Mucosa of gallbladder (tissue), 1 donor: Measurements from ENCODE around the gene VPS4A. TPM values are rescaled to one million over a fixed set of nuclear protein-coding genes. Genes with fewer than 3 reads are reported as not detected.

Experiments
- DNase-seq: peaks from one replicate; pipeline ENCODE4 v3.0.0-alpha.2; 2020; ENCODE audit warnings: low spot score
- total RNA-seq: library from RNA; stranded (reverse); gene quantifications from one replicate; pipeline ENCODE4 v1.2.1, GENCODE V29; 2021
- donor health status: DM: no; HTN: no; CAD: no.

Gene VPS4A
- total RNA-seq, 1 donor from 2014 or later = 29.8 TPM

DNA sequence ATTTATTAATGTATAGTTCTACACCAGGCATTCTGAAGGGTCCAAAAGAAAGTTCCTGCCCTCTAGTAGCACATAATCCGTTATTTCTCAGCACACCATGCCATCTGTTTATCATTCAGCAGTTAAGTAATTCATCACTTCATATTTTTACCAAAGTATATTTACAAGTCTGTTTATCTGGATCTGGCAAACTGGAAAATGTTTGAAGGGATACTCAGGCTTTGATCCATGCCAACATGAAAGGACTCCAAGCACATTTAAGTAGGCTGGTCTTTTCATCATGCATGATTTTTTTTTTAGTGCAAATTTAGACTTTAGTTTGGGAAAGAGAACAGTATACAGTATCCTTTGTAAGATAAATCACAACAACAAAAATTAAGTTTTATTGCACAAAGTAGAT is 4.1 kb upstream of the VPS4A start:
- no peak for DNase-seq

DNA sequence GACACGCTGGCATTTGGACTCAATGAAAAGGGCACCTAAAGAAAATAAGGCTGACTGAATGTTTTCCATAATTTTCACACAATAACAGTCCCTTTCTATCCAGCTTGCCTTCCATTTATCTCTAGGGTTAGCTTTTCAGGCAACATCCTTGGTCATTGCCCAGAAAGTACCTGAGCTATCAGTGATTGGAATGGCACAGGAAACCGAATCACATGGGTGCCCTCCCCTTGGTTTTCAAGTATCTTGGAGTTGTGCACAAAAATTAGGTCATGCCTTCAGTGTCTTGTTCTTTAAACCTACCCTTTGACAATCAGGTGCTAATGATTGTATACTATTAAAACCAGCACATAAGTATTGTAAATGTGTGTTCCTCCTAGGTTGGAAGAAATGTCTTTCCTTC is 3.3 kb upstream of the VPS4A start:
- DNase-seq = no peak

DNA sequence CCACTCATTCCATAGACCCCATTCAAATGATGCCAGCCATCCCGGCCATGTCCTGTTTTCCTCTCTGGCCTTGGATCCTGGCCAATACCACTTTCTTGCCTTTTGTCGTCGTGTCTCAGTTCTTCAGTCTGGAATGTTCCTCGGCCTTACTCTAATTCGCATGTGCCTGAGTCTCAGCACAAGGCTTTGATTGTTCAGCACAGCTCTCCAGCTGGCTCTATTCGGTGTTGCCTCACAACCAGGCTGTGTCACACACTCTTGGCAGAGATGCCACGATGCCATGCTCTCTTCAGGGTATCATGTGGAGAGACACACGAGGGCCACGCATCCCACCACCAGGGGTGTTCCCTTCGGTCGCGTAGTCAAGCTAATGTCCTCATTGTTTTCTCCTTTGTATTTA is 1.8 kb upstream of the VPS4A start:
- DNase-seq = no peak

DNA sequence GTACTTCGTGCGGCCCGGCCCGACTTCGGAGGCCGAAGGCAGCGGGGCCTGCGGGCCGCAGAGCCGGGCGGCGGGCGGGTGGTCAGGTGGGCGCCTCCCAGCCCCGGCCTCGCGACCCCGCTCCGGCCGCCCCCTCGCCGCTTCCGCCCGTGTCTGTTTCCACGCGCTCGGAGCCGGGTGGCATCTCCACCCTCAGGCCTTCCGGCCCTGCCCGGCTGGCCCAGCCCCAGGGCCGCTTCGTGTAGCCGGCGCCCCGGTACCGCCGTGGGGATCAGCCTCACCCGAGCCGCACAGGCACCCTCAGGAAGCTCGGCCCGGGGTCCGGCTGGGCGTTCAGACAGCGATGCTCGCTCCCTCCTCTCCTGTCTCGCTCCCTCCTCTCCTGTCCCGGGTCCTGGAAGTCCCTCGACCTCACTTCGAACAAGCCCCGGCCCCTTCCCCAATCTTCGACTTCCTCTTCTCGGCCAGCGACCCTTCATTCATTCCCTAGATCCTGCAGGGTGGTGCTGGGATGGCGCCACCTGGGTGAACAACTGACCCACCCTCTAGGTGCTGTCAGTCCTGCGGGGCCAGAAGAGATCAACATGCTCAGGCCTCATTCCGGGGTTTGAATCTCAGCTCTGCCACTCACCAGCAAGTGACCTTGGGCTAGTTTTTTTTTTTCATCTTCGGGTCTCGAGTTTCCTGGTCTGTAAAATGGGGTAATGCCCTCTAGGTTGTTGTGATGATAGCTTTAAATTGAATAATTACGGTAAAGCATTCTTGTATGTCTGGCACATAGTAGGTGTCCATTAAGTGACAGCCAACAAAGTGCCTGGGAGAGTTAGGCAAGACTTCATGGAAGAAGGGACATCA is 610 bp downstream of the VPS4A start:
- DNase-seq = no peak

DNA sequence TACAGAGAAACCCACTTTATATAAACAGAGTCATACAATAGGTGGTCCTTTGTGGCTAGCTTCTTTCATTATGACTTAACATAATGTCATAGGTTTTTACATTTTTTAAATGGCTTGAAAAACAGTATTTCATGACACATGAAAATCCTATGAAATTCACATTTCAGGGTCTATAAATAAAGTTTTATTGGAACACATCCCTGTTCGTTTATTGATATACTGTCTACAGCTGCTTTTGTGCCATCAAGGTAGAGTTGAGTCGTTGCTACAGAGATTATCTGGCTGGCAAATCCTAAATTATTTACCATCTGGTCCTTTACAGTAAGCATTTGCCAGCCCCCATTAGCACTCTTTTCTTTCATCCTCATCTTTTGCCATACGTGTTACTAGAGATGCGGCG is 2.3 kb downstream of the VPS4A start:
- DNase-seq = no peak

DNA sequence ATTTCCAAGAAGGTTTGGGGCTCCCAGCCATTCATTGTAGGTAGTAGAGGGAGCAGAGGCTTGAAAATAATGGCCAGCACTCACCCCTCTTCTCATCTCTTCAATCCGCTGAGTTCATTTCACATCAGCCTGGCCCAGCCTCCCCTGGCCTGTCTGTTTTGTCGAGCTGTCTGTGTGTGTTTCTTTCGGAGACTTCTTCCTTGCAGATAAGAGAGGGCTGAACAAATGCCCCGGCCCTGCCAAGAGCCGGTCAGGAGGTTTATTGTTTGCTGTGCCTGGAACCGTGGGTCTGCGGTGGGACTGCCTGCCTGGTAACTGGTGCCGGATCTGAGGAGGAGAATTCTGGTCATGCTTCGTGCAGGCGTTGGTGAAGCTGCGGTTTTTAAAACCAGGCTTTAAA is 3.4 kb downstream of the VPS4A start:
- no peak for DNase-seq

DNA sequence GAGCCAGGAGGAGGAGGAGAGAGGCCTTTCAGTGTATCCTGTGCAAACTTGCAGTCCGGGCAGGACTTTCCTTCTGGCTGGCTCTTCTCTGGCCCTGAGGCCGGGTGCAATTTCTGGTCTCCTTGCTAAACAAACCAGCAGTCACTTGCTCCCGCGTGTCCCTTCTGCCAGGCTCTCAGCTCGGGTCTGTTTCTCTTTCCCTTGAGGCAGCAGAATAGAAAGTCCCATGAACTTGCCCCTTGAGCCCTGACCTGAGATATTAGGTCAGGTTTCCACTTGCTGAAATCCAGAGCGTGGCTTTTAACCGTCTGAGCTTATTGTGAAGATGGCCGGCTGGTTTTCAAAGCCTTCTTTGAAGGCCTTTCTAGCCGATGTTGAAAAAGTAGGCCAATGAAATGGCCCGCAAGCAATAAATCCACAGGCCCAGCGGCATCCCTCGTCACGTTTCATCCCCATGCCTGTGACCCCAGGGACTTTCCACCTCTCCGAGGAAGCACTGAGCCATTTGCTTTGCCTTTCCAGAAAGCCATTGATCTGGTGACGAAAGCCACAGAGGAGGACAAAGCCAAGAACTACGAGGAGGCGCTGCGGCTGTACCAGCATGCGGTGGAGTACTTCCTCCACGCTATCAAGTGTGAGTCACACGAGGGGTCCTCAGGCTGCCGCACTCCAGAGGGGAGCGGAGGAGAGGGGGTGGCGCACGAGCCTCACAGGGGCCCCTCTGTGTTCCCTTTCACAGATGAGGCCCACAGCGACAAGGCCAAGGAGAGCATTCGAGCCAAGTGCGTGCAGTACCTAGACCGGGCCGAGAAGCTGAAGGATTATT is 4.5 kb downstream of the VPS4A start:
- no peak for DNase-seq

DNA sequence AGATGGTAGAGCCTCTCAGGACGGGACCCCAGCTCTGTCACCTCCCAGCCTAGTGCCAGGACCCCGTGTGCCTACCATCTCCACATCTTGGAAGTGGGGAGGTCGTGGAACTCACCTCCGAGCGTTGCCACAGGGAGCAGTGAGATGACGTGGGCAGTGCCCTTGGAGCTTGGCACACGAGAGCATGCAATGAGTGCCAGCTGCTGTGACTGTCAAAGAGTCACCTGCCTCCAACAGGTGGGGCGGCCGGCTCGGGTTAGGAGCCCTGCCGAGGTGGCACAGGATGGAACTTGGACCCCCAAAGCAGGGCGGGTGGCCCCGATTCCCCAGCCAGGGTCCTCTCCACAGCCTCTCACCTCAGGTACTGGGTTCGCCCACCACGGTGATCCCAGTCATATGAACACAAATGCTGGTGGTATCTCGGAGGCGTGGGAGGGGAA is 5.5 kb downstream of the VPS4A start:
- DNase-seq = no peak

DNA sequence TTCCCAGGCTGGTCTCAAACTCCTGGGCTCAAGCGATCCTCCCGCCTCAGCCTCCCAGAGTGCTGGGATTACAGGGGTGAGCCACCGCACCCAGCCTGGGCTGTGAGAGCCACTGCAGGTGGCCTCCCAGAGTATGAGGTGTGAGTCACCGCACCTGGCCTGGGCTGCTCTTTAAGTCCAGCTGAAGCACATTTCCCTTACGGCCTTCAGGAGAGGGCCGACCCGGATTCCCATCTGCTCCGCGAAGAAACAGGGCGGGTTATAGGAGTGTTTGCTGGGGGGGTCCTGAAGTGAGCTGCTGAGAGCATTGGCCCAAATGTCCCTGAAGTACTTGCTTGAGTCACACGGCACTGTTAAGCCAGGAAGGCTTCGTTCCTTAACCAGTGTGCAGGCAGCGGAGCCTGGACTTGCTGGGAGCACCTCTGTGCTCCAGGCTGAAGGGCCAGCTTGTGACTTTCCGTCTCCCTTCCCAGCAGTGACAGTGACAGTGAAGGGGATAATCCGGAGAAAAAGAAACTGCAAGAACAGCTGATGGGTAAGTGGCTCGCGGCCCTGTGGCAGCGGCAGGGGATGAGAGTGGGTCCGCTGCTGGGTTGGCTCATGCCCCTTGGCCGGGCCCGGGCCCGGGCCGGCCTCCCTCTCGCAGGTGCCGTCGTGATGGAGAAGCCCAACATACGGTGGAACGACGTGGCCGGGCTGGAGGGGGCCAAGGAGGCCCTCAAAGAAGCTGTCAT is 7.2 kb downstream of the VPS4A start:
- no peak for DNase-seq

DNA sequence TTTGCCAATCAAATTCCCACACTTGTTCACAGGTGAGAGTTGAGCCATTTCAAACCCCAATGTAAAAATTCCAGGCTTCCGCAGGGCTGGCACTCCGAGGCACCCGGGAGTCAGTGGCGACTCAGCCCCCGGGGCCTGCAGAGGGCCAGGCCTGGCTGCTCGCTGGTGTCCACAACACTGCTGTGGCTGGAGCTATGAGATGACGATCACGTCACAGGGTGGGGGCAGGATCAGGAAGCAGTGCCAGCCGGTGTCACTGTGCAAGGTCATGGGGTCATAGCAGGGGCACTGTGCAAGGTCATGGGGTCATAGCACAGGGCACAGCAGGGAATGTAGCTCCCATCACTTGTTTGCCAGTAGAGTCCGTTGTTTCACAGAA is 7.8 kb downstream of the VPS4A start:
- DNase-seq = no peak

DNA sequence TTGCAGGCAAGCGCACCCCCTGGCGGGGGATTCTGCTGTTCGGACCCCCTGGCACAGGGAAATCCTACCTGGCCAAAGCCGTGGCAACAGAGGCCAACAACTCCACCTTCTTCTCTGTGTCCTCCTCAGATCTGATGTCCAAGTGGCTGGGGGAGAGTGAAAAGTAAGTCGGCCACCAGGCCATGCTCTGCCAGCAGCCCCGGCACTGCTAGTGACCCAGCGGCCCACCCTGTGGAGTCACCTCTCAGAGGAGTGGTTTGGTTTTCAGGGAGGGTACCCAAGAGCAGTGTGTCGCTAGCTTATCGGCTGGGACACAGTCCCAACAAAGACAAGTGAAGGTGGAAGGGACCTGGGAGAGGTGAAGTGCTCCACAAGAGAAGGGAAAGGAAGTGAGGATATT is 8.2 kb downstream of the VPS4A start:
- DNase-seq = no peak

DNA sequence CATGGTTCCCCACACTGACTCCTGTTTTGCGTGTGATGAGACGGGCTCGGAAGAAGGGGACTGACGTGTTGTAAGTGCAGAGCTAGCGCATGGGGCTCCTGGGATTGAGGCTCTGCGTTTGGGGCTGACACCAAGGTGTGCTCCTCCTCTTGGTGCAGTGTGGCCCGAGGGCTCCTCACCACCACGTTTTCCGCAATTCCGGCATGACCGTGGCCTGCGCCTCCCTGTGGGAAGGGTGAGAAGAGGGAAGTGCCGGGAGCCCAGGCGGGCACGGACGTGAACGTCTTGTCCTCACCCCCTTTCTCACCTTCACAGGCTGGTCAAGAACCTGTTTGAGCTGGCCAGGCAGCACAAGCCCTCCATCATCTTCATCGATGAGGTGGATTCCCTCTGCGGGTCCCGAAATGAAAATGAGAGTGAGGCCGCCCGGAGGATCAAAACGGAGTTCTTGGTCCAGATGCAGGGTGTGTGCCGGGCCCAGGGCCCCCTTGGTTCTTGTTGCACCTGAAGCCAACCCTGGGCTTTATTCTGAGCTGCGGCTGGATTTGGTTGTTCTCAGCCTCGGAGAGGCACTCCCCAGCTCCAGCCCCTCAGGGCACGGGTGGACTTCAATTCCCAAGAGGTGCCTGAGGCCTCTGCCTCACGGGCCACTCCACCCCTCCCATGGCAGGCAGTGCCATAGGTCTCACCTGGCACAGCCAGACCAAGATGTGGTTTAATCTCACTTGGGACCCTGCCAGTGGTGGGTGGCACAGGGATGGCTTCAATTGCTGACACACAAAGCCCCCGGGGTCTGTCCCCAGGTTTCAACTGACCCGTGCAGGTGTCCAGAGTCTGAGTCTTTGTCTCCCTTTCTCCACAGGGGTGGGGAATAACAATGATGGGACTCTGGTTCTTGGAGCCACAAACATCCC is 8.9 kb downstream of the VPS4A start:
- no peak for DNase-seq

DNA sequence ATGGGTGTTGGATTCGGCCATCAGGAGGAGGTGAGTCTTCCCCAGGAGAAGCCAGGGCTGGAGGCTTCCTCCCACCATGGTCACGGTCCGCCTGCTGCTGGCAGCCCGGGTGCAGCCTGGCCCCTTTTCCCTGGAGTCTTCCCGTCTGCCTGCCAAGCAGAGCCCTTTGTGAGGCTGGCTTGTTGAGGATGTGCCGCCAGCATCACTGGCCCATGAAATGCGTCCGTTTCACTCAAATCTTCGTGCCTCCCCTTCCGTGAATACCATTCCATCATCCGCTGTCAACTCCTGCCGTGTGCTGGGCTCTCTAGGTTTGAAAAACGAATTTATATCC is 9.6 kb downstream of the VPS4A start:
- DNase-seq = no peak

DNA sequence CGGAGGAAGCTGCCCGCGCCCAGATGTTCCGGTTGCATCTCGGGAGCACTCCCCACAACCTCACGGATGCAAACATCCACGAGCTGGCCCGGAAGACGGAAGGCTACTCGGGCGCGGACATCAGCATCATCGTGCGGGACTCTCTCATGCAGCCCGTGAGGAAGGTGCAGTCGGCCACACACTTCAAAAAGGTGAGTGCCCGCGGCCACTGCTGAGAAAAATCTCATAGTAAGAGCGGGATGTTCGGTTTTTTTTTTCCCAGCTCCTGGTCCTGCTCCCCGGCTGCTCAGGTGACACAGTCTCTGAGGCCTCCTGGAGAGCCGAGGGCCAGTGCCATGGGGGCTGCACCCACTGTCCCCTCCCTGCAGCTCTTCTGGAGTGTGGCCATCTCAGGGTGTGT is 9.9 kb downstream of the VPS4A start:
- DNase-seq = no peak

DNA sequence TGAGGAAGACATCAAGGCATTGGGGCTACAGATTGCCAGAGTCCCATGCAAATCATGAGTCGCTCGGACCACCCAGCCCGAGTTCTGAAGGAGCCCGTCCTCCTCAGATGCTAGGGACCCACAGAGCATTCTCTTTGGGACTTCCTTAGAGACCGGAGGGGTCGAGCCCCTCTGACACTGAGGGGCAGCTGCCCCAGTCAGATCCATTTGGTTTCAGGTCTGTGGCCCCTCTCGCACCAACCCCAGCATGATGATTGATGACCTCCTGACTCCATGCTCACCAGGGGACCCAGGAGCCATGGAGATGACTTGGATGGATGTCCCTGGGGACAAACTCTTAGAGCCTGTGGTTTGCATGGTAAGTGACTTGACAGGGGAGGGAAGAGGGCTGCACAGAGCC is 11.2 kb downstream of the VPS4A start:
- DNase-seq = no peak

DNA sequence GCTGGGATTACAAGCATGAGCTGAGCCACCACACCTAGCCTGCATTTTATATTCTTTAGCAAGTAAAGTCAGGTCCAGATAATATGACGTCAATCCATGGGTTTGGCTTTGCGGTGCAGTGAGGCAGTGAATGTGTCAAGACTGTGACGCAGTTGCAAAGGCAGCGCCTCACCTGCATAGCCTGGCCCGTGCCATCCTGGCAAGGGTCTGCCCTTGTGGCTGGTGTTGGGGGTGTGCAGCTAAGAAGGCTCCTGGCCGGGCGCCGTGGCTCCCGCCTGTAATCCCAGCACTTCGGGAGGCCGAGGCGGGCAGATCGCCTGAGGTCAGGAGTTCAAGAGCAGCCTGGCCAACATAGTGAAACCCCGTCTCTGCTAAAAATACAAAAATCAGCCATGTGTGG is 12.3 kb downstream of the VPS4A start:
- no peak for DNase-seq

DNA sequence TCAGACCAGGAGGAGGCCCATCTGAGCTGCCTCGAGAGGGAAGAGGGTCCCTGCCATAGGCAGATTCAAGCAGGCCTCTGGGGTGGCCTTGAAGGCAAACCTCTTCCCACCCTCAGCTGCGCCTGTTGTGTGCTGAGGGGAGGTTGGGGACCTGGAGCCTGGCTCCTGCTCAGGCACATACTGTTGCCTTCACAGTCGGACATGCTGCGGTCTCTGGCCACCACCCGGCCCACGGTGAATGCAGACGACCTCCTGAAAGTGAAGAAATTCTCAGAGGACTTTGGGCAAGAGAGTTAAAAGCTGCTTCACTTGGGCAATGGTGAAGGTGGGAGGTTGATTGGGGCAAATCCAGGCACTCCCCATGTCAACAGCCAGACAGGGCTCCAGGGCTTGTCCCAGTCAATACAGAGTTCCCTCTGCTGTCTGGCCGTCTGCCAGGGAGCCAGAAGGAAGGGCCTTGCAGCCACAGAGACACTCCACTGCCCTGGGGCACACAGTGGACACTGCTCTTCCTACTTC is 12.9 kb downstream of the VPS4A start:
- DNase-seq = peak; percentile 70

DNA sequence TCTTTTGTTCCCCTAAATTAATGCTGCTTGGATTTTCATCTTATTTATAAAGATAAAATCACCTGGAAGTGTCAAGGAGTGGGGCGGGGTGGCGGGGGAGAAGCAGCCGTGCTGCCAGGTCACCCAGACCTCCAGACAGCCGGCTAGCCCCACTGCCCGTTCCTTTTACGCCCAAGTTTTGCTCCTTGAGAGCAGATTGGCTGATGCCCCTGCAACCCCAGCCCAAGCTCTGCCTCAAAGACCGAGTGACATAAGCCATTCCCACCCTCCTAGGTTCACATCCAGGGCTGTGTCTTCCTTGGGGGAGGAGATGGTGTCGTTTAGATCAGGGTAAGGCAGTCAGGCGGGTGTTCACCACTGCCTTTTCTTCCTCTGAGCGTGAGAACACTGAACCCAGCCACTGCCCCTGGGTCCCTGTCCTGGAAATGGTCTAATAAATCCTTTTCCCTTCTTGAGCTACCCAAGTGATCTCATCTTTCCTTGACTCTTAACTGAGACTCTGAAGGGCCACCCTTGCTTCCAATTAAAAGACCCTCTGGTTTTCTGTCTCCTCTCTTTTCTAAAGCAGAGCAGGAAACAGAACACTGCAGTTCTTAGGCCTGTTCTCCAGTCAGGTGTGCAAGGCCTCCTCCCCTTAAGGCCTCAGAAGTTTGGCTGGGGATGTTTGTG is 13.6 kb downstream of the VPS4A start:
- DNase-seq = no peak

DNA sequence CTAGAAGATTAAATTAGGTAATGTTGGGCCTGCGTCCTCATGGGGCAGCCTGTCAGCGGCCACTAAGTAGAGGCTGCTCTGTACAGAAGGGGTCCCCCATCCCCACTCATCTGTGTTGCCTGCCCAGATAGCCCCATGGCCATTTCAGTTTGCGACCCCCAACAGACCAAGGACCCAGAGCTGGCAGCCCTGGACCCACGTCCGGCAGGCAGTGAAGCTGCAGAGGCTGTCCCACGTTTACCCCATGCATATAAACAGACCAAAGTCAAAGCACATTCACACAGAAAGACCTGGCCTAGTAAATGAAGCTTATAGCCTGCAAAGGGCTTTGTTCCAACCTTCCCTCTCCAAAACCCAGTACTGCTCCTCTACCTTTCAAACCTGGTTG is 14.6 kb downstream of the VPS4A start:
- DNase-seq = no peak

DNA sequence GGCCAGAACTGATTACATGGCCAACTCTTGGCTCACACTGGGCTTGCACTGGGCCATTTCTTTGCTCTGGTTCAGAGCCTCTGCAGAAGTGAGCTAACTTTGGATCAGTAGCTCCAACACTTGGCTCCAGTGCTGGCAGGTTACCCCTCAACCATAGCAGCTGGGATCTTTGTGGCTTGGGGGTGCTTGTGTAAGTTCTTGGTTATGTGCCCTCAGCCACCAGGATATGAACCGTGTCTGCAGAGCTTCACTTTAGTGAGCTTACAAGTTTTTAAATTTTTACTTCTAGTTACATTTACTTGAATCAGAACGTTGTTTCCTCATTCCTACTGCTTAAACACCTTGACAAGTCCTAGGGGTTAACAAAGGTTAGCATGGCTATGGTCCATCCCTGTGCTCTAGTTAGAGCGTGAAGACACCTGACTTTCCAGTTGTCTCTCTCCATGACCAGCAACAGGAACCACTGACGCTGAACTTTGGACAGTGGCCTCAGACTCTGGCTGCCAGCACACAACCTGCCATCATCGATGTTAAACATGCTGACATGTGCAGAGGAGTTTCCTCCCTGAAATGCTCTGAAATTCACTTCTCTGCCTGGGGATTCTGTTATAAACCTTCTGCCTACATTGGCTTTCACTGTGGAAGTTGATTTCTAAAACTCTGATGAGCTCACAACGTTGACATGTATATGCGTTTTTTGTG is 15.2 kb downstream of the VPS4A start:
- DNase-seq = peak; percentile 67
